Type B pancreatic cell (in vitro differentiated cells): ENCODE data around the gene GNAI3. TPM values are rescaled to one million over a fixed set of nuclear protein-coding genes. Genes with fewer than 3 reads are reported as not detected.

Experiments used
- DNase-seq: peaks from one replicate; pipeline ENCODE4 v3.0.0; 2021; ENCODE audit warnings: mixed read lengths; ENCODE audit not compliant: unreplicated experiment; ENCODE audit errors: extremely low spot score
- H3K27ac Mint-ChIP-seq: 2 replicates; pipeline ENCODE4 v1.8.0; 2021; ENCODE audit warnings: mild to moderate bottlenecking, mixed read lengths
- H3K27me3 Mint-ChIP-seq: 2 replicates; pipeline ENCODE4 v1.8.0; 2021; ENCODE audit warnings: mixed read lengths
- H3K36me3 Mint-ChIP-seq: 2 replicates; pipeline ENCODE4 v1.8.0; 2021; ENCODE audit warnings: mixed read lengths
- H3K4me1 Mint-ChIP-seq: one replicate; pipeline ENCODE4 v1.8.0; 2021; ENCODE audit warnings: mixed read lengths; ENCODE audit not compliant: unreplicated experiment
- H3K4me3 Mint-ChIP-seq: 2 replicates; pipeline ENCODE4 v1.8.0; 2021; ENCODE audit warnings: mild to moderate bottlenecking, mixed read lengths
- H3K9me3 Mint-ChIP-seq: 2 replicates; pipeline ENCODE4 v1.8.0; 2021; ENCODE audit warnings: mixed read lengths
- total RNA-seq: library from RNA; stranded (reverse); gene quantifications from 2 replicates; pipeline ENCODE4 v1.2.1, GENCODE V29; 2021; ENCODE audit warnings: low replicate concordance
- TF ChIP-seq, protein P1 (sequence below): fragments of 200-600 bp; sonication (generic); conservative IDR thresholded peaks from 2 replicates; pipeline ENCODE4 v1.5.0; 2021; ENCODE audit warnings: antibody characterized with exemption, mild to moderate bottlenecking

GNAI3 gene
- total RNA-seq, 1 donor from 2014 or later: 8.9 TPM

GRCh38 chr1:109598156-109598555 is 49.7 kb downstream of the GNAI3 start:
- no peaks in the 10 kb centered on the region for H3K27me3 Mint-ChIP-seq
- TF ChIP-seq, protein P1, sequence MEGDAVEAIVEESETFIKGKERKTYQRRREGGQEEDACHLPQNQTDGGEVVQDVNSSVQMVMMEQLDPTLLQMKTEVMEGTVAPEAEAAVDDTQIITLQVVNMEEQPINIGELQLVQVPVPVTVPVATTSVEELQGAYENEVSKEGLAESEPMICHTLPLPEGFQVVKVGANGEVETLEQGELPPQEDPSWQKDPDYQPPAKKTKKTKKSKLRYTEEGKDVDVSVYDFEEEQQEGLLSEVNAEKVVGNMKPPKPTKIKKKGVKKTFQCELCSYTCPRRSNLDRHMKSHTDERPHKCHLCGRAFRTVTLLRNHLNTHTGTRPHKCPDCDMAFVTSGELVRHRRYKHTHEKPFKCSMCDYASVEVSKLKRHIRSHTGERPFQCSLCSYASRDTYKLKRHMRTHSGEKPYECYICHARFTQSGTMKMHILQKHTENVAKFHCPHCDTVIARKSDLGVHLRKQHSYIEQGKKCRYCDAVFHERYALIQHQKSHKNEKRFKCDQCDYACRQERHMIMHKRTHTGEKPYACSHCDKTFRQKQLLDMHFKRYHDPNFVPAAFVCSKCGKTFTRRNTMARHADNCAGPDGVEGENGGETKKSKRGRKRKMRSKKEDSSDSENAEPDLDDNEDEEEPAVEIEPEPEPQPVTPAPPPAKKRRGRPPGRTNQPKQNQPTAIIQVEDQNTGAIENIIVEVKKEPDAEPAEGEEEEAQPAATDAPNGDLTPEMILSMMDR: no peak
- no peak for DNase-seq
- H3K27ac Mint-ChIP-seq: no peak overlapping the region
- H3K4me1 Mint-ChIP-seq: peaks cover 6% of the 10 kb centered on the region
- no peaks in the 10 kb centered on the region for H3K9me3 Mint-ChIP-seq
- H3K36me3 Mint-ChIP-seq: peaks cover 8% of the 10 kb centered on the region
- no peak overlapping the region for H3K4me3 Mint-ChIP-seq

- Mint-ChIP-seq H3K27me3 (no peaks in the 10 kb centered on the region), H3K36me3 (peaks cover 5% of the 10 kb centered on the region), H3K9me3 (no peaks in the 10 kb centered on the region), H3K4me1 (peaks cover 6% of the 10 kb centered on the region), H3K27ac (no peak overlapping the region), H3K4me3 (no peak overlapping the region)
- DNase-seq: no peak
- TF ChIP-seq, protein P1: peak; percentile 55
Measured at GRCh38 chr1:109598655-109599054, 50.2 kb downstream of the GNAI3 start.

DNA sequence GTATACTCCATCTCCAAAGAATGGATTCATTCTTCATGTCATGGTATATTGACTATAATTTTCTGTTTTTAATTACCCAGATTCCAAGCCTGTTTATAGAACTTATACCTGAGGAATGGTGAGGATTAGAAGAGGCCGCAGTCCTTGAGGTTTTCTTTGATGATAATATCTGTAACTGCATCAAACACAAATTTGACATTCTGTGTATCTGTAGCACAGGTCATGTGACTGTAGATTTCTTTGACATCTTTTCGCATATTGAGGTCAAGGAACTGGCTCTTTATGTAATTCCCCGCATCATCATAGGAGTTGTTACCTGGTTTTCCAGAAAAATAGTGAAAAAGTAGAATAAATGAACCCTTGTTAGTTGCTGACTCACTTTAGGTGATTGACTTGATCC is 54.8 kb downstream of the GNAI3 start:
- H3K4me1 Mint-ChIP-seq: peaks cover 3% of the 10 kb centered on the region
- H3K4me3 Mint-ChIP-seq: no peak overlapping the region
- H3K27ac Mint-ChIP-seq: no peak overlapping the region
- no peaks in the 10 kb centered on the region for H3K27me3 Mint-ChIP-seq
- no peaks in the 10 kb centered on the region for H3K9me3 Mint-ChIP-seq
- peaks cover 3% of the 10 kb centered on the region for H3K36me3 Mint-ChIP-seq
- TF ChIP-seq, protein P1: no peak
- DNase-seq: no peak

DNA sequence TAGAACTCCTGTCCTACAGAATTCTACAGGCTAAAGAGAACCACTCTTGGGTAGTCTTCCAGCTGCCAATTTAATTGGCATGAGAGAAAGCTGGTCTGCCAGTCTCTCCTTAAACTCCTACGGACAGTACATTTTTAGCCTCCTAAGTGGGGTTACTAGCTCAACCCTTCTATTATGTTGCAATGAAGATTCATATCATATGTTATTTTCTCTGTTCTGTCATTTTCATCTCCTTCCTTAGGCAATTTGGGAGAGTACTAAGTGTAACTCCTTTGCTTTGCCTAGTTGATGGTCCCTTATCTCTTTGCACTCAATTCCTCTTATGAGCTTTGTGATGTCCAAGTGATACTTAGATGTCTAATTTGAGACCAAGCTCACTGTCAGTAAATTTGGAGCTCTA is 57.0 kb downstream of the GNAI3 start:
- H3K36me3 Mint-ChIP-seq: no peaks in the 10 kb centered on the region
- no peak for DNase-seq
- H3K27me3 Mint-ChIP-seq: no peaks in the 10 kb centered on the region
- no peak overlapping the region for H3K27ac Mint-ChIP-seq
- no peaks in the 10 kb centered on the region for H3K4me1 Mint-ChIP-seq
- no peaks in the 10 kb centered on the region for H3K9me3 Mint-ChIP-seq
- TF ChIP-seq, protein P1: no peak
- no peak overlapping the region for H3K4me3 Mint-ChIP-seq

GRCh38 chr1:109609881-109610280 is 61.5 kb downstream of the GNAI3 start:
- H3K4me3 Mint-ChIP-seq: no peak overlapping the region
- no peak for DNase-seq
- peaks cover 3% of the 10 kb centered on the region for H3K4me1 Mint-ChIP-seq
- H3K27ac Mint-ChIP-seq: no peak overlapping the region
- no peaks in the 10 kb centered on the region for H3K9me3 Mint-ChIP-seq
- no peaks in the 10 kb centered on the region for H3K36me3 Mint-ChIP-seq
- TF ChIP-seq, protein P1: no peak
- H3K27me3 Mint-ChIP-seq: no peaks in the 10 kb centered on the region
